GM19099 (cell line): ENCODE results near the gene MFGE8.

Experiments
- POLR2A ChIP-seq: IDR thresholded peaks from 3 replicates; pipeline ENCODE4 v1.6.1; 2011; ENCODE audit warnings: low read depth; ENCODE audit not compliant: insufficient read length; ENCODE audit errors: extremely low read depth

MFGE8 gene

GRCh38 chr15:88913017-88913849, at the start of gene MFGE8:
MFGE8 (minus strand) TSS chr15:88913379; CDS start chr15:88913319, 60 bp downstream.
- peak; percentile 41 for TF ChIP-seq POLR2A

- TF ChIP-seq POLR2A, result no peak
These were observed 46.3 kb upstream of the MFGE8 start for GRCh38 chr15:88959445-88959844.

- no peak for TF ChIP-seq POLR2A
These were observed 43.7 kb upstream of the MFGE8 start for GRCh38 chr15:88956906-88957305.

- TF ChIP-seq POLR2A, result no peak
These were observed 43.1 kb upstream of the MFGE8 start for GRCh38 chr15:88956263-88956662.

GRCh38 chr15:88954431-88955277, 41.5 kb upstream of the MFGE8 start:
- TF ChIP-seq POLR2A, result no peak

GRCh38 chr15:88950600-88951160, 37.5 kb upstream of the MFGE8 start:
- TF ChIP-seq POLR2A, result no peak

- TF ChIP-seq POLR2A, result no peak
These were observed 36.7 kb upstream of the MFGE8 start for GRCh38 chr15:88949734-88950400.

GRCh38 chr15:88940110-88940675, 27.0 kb upstream of the MFGE8 start:
- no peak for TF ChIP-seq POLR2A

GRCh38 chr15:88939486-88939806, 26.3 kb upstream of the MFGE8 start:
- no peak for TF ChIP-seq POLR2A

- no peak for TF ChIP-seq POLR2A
These were observed 25.8 kb upstream of the MFGE8 start for GRCh38 chr15:88938802-88939485.

GRCh38 chr15:88932875-88933330, 19.7 kb upstream of the MFGE8 start:
- no peak for TF ChIP-seq POLR2A

- no peak for TF ChIP-seq POLR2A
These were observed 19.2 kb upstream of the MFGE8 start for GRCh38 chr15:88932271-88932874.

GRCh38 chr15:88930579-88930978, 17.4 kb upstream of the MFGE8 start:
- TF ChIP-seq POLR2A, result no peak

GRCh38 chr15:88920186-88920891, 7.2 kb upstream of the MFGE8 start:
- TF ChIP-seq POLR2A, result no peak

GRCh38 chr15:88918738-88919137, 5.6 kb upstream of the MFGE8 start:
- TF ChIP-seq POLR2A, result no peak
